Vagina (tissue), 2 donors: ENCODE measurements around the gene MRPL20. TPM values are rescaled to one million over a fixed set of nuclear protein-coding genes. Genes with fewer than 3 reads are reported as not detected.

Experiments
- DNase-seq, 2 donors: peaks; one replicate each; pipeline ENCODE4 v3.0.0-alpha.2; 2017; ENCODE audit errors: extremely low spot score in 2 of 2
- H3K27ac ChIP-seq: fragments of 200-600 bp; sonication (generic); one replicate; pipeline ENCODE4 v1.5.1; 2019
- H3K27me3 ChIP-seq: fragments of 200-600 bp; sonication (generic); one replicate; pipeline ENCODE4 v1.5.1; 2019
- H3K36me3 ChIP-seq, 2 donors: fragments of 200-600 bp; sonication (generic); one replicate each; pipeline ENCODE4 v1.5.1; 2017 to 2019
- H3K4me1 ChIP-seq: fragments of 200-600 bp; sonication (generic); one replicate; pipeline ENCODE4 v1.5.1; 2019
- H3K4me3 ChIP-seq, 2 donors: fragments of 200-600 bp; sonication (generic); 1 replicate in 1 of 2; 2 replicates in 1 of 2; pipeline ENCODE4 v1.5.1; 2016 to 2019
- H3K9me3 ChIP-seq: fragments of 200-600 bp; sonication (generic); one replicate; pipeline ENCODE4 v1.5.1; 2019
- CTCF ChIP-seq, 3 experiments: fragments of 450-650 bp in 2 of 3; fragments of 200-600 bp in 1 of 3; sonication (generic) in 1 of 3; IDR thresholded peaks; one replicate each; pipeline ENCODE4 v1.5.1; 2017 to 2019; ENCODE audit warnings: antibody characterized with exemption in 3 of 3, mild to moderate bottlenecking in 2 of 3, moderate library complexity in 2 of 3
- POLR2A ChIP-seq, 2 donors: fragments of 450-650 bp; IDR thresholded peaks; one replicate each; pipeline ENCODE4 v1.6.1; 2017; ENCODE audit warnings: antibody characterized with exemption in 2 of 2, mild to moderate bottlenecking in 2 of 2, moderate library complexity in 2 of 2
- POLR2AphosphoS5 ChIP-seq, 2 donors: sonication (generic); formaldehyde crosslinking; IDR thresholded peaks; one replicate each; pipeline ENCODE4 v1.9.0; 2017; ENCODE audit warnings: antibody characterized with exemption in 2 of 2, mild to moderate bottlenecking in 2 of 2, low read depth in 1 of 2; ENCODE audit not compliant: insufficient read depth in 1 of 2
- intact Hi-C: fragments of 100-400 bp; cut with DNase I; formaldehyde crosslinking; loops from one replicate; pipeline ENCODE4 v1.15.1; 2023
- total RNA-seq: library from RNA; depleted of rRNA; stranded (reverse); fragments of >200 nt; gene quantifications from one replicate; pipeline ENCODE4 v1.2.3, GENCODE V29; 2016

Gene MRPL20
- total RNA-seq, 1 donor from 2014 or later = 84.2 TPM

- TF ChIP-seq POLR2A (IDR thresholded peaks at IDR 0.05) = no peak
- TF ChIP-seq POLR2AphosphoS5 (IDR thresholded peaks at IDR 0.05; ENCODE audit: insufficient read depth in 1 of 2, low read depth in 1 of 2) = no peak
- no peak for TF ChIP-seq CTCF (IDR thresholded peaks at IDR 0.05)
- no peak overlapping the region for H3K27ac ChIP-seq
- no peaks in the 10 kb centered on the region for H3K27me3 ChIP-seq
- peaks cover 51% of the 10 kb centered on the region for H3K4me1 ChIP-seq
- DNase-seq = no peak
- H3K36me3 ChIP-seq = peaks cover 0 to 43% of the 10 kb centered on the region in 2 donors
- no peaks in the 10 kb centered on the region for H3K9me3 ChIP-seq
- no peak overlapping the region for H3K4me3 ChIP-seq
- intact Hi-C loops = no loop called here
These were observed 4.8 kb downstream of the MRPL20 start for GRCh38 chr1:1402072-1402900.

GRCh38 chr1:1401457-1402010 lies 5.6 kb downstream of the MRPL20 start:
- peaks cover 55% of the 10 kb centered on the region for H3K4me1 ChIP-seq
- H3K36me3 ChIP-seq = peaks cover 0 to 50% of the 10 kb centered on the region in 2 donors
- H3K27me3 ChIP-seq = no peaks in the 10 kb centered on the region
- DNase-seq = no peak
- H3K9me3 ChIP-seq = no peaks in the 10 kb centered on the region
- TF ChIP-seq POLR2A (IDR thresholded peaks at IDR 0.05) = no peak
- intact Hi-C loops = no loop called here
- no peak overlapping the region for H3K27ac ChIP-seq
- H3K4me3 ChIP-seq = no peak overlapping the region

GRCh38 chr1:1400576-1401456 lies 6.3 kb downstream of the MRPL20 start:
- Histone ChIP-seq H3K27ac (no peak overlapping the region), H3K4me3 (peak overlapping the region; percentile 73 to 77), H3K27me3 (no peaks in the 10 kb centered on the region), H3K9me3 (no peaks in the 10 kb centered on the region), H3K4me1 (peaks cover 47% of the 10 kb centered on the region), H3K36me3 (peaks cover 0 to 55% of the 10 kb centered on the region in 2 donors)
- intact Hi-C loops = no loop called here
- no peak for TF ChIP-seq POLR2A (IDR thresholded peaks at IDR 0.05)
- no peak for TF ChIP-seq CTCF (IDR thresholded peaks at IDR 0.05)
- TF ChIP-seq POLR2AphosphoS5 (IDR thresholded peaks at IDR 0.05; ENCODE audit: insufficient read depth in 1 of 2, low read depth in 1 of 2) = no peak
- DNase-seq = no peak

- Histone ChIP-seq H3K27ac (peak overlapping the region; percentile 66), H3K36me3 (peaks cover 0 to 55% of the 10 kb centered on the region in 2 donors), H3K9me3 (no peaks in the 10 kb centered on the region), H3K4me3 (peak overlapping the region; percentile 73 to 77), H3K4me1 (peaks cover 39% of the 10 kb centered on the region), H3K27me3 (no peaks in the 10 kb centered on the region)
- no peak for TF ChIP-seq POLR2AphosphoS5 (IDR thresholded peaks at IDR 0.05; ENCODE audit: insufficient read depth in 1 of 2, low read depth in 1 of 2)
- no peak for TF ChIP-seq POLR2A (IDR thresholded peaks at IDR 0.05)
- TF ChIP-seq CTCF (IDR thresholded peaks at IDR 0.05) = no peak
- no peak for DNase-seq
- intact Hi-C loops = loop anchor here (2.0 kb wide), 1 partner anchor 25 kb away; the partner anchor contains the start of gene AURKAIP1
These were observed 7.1 kb downstream of the MRPL20 start for GRCh38 chr1:1399872-1400575.
